IMR-90 (cell line): ENCODE results near the gene HMBS. TPM values are rescaled to one million over a fixed set of nuclear protein-coding genes. Genes with fewer than 3 reads are reported as not detected.
A peak's percentile ranks its signal among the peaks of the same experiment; 100 is the strongest.

Experiments
- ATAC-seq: fragments of 200-7000 bp; cut with Tn5 transposase; 2 replicates; pipeline ENCODE4 v1.9.1; 2020; ENCODE audit warnings: low read depth, mild to moderate bottlenecking, moderate library complexity
- BruUV-seq: library from RNA; stranded (reverse); fragments of 400-500 nt; replicated peaks from 2 replicates; lab custom pipeline; 2021; lab: Mats Ljungman, UMichigan
- CTCF ChIA-PET: fragments of 300-600 bp; formaldehyde crosslinking; extraction: SDS; loops from one replicate; lab custom pipeline; 2021; ENCODE audit warnings: antibody characterized with exemption; lab: Yijun Ruan, JAX
- POLR2A ChIA-PET: fragments of 300-600 bp; sonication (Branson Sonifier 250); formaldehyde crosslinking; loops from one replicate; lab custom pipeline; 2022; ENCODE audit warnings: antibody characterized with exemption; ENCODE audit not compliant: unreplicated experiment; lab: Charles Lee
- DNase-seq: peaks from one replicate; pipeline ENCODE4 v3.0.0; 2013
- H2AFZ ChIP-seq: replicated peaks from 2 replicates; pipeline ENCODE3; 2013; ENCODE audit warnings: low read length, mild to moderate bottlenecking; ENCODE audit not compliant: poor library complexity
- H2AK5ac ChIP-seq: 2 replicates; pipeline ENCODE4 v1.6.1; 2013; ENCODE audit warnings: low read depth, low read length, inconsistent platforms
- H2AK9ac ChIP-seq: replicated peaks from 2 replicates; pipeline ENCODE3; 2013; ENCODE audit warnings: mild to moderate bottlenecking, low read depth, low read length, moderate library complexity; ENCODE audit not compliant: poor library complexity
- H2BK120ac ChIP-seq: 2 replicates; pipeline ENCODE4 v1.6.1; 2013; ENCODE audit warnings: low read depth, low read length, inconsistent platforms
- H2BK15ac ChIP-seq: 3 replicates; pipeline ENCODE4 v1.6.1; 2013; ENCODE audit warnings: low read depth, low read length, inconsistent platforms
- H2BK20ac ChIP-seq: 2 replicates; pipeline ENCODE4 v1.6.1; 2013; ENCODE audit warnings: low read depth, mild to moderate bottlenecking, inconsistent platforms, low read length, moderate library complexity
- H2BK5ac ChIP-seq: 2 replicates; pipeline ENCODE4 v1.6.1; 2013; ENCODE audit warnings: mild to moderate bottlenecking, low read depth, low read length, inconsistent platforms; ENCODE audit not compliant: poor library complexity, severe bottlenecking
- H3K14ac ChIP-seq: replicated peaks from 2 replicates; pipeline ENCODE4 v1.6.1; 2013; ENCODE audit warnings: low read depth, low read length, inconsistent platforms
- H3K18ac ChIP-seq: 2 replicates; pipeline ENCODE4 v1.6.1; 2013; ENCODE audit warnings: low read depth, low read length, control low read depth
- H3K23ac ChIP-seq: 2 replicates; pipeline ENCODE4 v1.6.1; 2013; ENCODE audit warnings: low read depth, low read length, inconsistent platforms
- H3K27ac ChIP-seq: 2 replicates; pipeline ENCODE4 v1.5.1; 2013; ENCODE audit warnings: mild to moderate bottlenecking, control low read depth, low read length; ENCODE audit not compliant: insufficient read depth
- H3K27me3 ChIP-seq: 2 replicates; pipeline ENCODE4 v1.6.1; 2013; ENCODE audit warnings: low read length; ENCODE audit not compliant: control insufficient read depth, insufficient read depth
- H3K36me3 ChIP-seq: 2 replicates; pipeline ENCODE4 v1.6.1; 2013; ENCODE audit warnings: low read length, mixed read lengths; ENCODE audit not compliant: control insufficient read depth, insufficient read depth
- H3K4ac ChIP-seq: 2 replicates; pipeline ENCODE4 v1.6.1; 2013; ENCODE audit warnings: low read depth, low read length, inconsistent platforms
- H3K4me1 ChIP-seq: 2 replicates; pipeline ENCODE4 v1.6.1; 2013; ENCODE audit warnings: low read length, mixed read lengths; ENCODE audit not compliant: control insufficient read depth, insufficient read depth
- H3K4me2 ChIP-seq: 2 replicates; pipeline ENCODE4 v1.6.1; 2013; ENCODE audit warnings: low read depth, mild to moderate bottlenecking, control low read depth, low read length, moderate library complexity
- H3K4me3 ChIP-seq: 2 replicates; pipeline ENCODE4 v1.5.1; 2013; ENCODE audit warnings: low read depth, mild to moderate bottlenecking, control low read depth, low read length, moderate library complexity; ENCODE audit not compliant: insufficient read depth
- H3K56ac ChIP-seq: 2 replicates; pipeline ENCODE4 v1.6.1; 2013; ENCODE audit warnings: low read length, inconsistent platforms; ENCODE audit not compliant: insufficient read depth; ENCODE audit errors: extremely low read depth
- H3K79me1 ChIP-seq, 2 experiments: 2 replicates each; pipeline ENCODE4 v1.6.1; 2013; ENCODE audit warnings: low read length in 2 of 2, inconsistent platforms in 1 of 2, low read depth in 1 of 2
- H3K9ac ChIP-seq: 2 replicates; pipeline ENCODE4 v1.6.1; 2013; ENCODE audit warnings: low read depth, low read length, control low read depth
- H3K9me1 ChIP-seq: 2 replicates; pipeline ENCODE4 v1.6.1; 2013; ENCODE audit warnings: low read length, inconsistent platforms; ENCODE audit not compliant: insufficient read depth
- H3K9me3 ChIP-seq: 2 replicates; pipeline ENCODE4 v1.6.1; 2013; ENCODE audit warnings: low read length; ENCODE audit not compliant: control insufficient read depth, insufficient read depth
- H4K20me1 ChIP-seq: 2 replicates; pipeline ENCODE4 v1.6.1; 2013; ENCODE audit warnings: low read length, inconsistent platforms; ENCODE audit not compliant: insufficient read depth
- H4K5ac ChIP-seq: 2 replicates; pipeline ENCODE4 v1.6.1; 2013; ENCODE audit warnings: mild to moderate bottlenecking, low read depth, low read length, control low read depth
- H4K8ac ChIP-seq, 2 experiments: 2 replicates each; pipeline ENCODE4 v1.6.1; 2013; ENCODE audit warnings: low read depth in 2 of 2, low read length in 2 of 2, control low read depth in 1 of 2, inconsistent platforms in 1 of 2
- H4K91ac ChIP-seq: 2 replicates; pipeline ENCODE4 v1.6.1; 2013; ENCODE audit warnings: low read depth, low read length, inconsistent platforms; ENCODE audit not compliant: insufficient read depth
- CEBPB ChIP-seq: IDR thresholded peaks from 2 replicates; pipeline ENCODE4 v1.6.1; 2012; ENCODE audit warnings: low read depth, low read length, improper control_type of control experiment
- CTCF ChIP-seq: conservative IDR thresholded peaks from 2 replicates; pipeline ENCODE4 v1.5.1; 2012; ENCODE audit warnings: mild to moderate bottlenecking, low read depth, low read length, improper control_type of control experiment
- ELK1 ChIP-seq: fragments of 150-350 bp; IDR thresholded peaks from 2 replicates; pipeline ENCODE4 v1.6.1; 2016; ENCODE audit warnings: low read depth, mild to moderate bottlenecking, low read length, moderate library complexity, borderline replicate concordance
- FOS ChIP-seq: fragments of 150-350 bp; IDR thresholded peaks from 2 replicates; pipeline ENCODE4 v1.6.1; 2016; ENCODE audit warnings: low read depth, low read length
- MAZ ChIP-seq: IDR thresholded peaks from 2 replicates; pipeline ENCODE4 v1.6.1; 2012; ENCODE audit warnings: low read depth, mild to moderate bottlenecking, low read length, improper control_type of control experiment, moderate library complexity, borderline replicate concordance
- NFE2L2 ChIP-seq: fragments of 150-350 bp; IDR thresholded peaks from 2 replicates; pipeline ENCODE4 v1.6.1; 2016; ENCODE audit warnings: low read depth, mild to moderate bottlenecking, low read length
- WGBS, 2 experiments: methylation state at CpG; one replicate each; pipeline versions ENCODE4 v1.1.5 to v1.1.7; 2013; ENCODE audit warnings: missing lambda C conversion rate in 2 of 2; ENCODE audit not compliant: insufficient read length in 1 of 2; ENCODE audit errors: extremely low coverage in 2 of 2; 5-methylcytosine and 5-hydroxymethylcytosine counted together
- dilution Hi-C: fragments of 300-500 bp; cut with HindIII; formaldehyde crosslinking; loops from one replicate; pipeline ENCODE4 v1.14.3; 2018; ENCODE audit warnings: low sequenced_read_pairs; ENCODE audit not compliant: unreplicated experiment
- in situ Hi-C: fragments of 300-500 bp; cut with MboI; formaldehyde crosslinking; loops from 3 replicates; pipeline ENCODE4 v1.14.3; 2019; ENCODE audit warnings: low sequenced_read_pairs, inconsistent platforms, mixed read lengths
- intact Hi-C: fragments of 100-400 bp; cut with micrococcal nuclease; formaldehyde crosslinking; loops from 2 replicates; pipeline ENCODE4 v1.10.0; 2022
- polyA plus RNA-seq, 3 experiments: library from polyadenylated mRNA; depleted of rRNA; stranded (reverse); fragments of >200 nt; gene quantifications; 2 replicates each; pipeline ENCODE4 v1.2.3, GENCODE V29; 2012; ENCODE audit warnings: low replicate concordance in 1 of 3
- total RNA-seq: library from RNA; depleted of rRNA; stranded (reverse); fragments of >200 nt; gene quantifications from 2 replicates; pipeline ENCODE4 v1.2.3, GENCODE V29; 2012

HMBS gene
- total and polyA plus RNA-seq, 2 of the 4 experiments (the other 2 are of a cell fraction), result 17.9 to 59.5 TPM

- Histone ChIP-seq H3K18ac (no peak overlapping the region), H4K91ac (no peak overlapping the region), H3K79me1 (peaks cover 17 to 51% of the 10 kb centered on the region in 2 experiments), H3K14ac (peak overlapping the region; percentile 94), H4K8ac (peak overlapping the region; percentile 59 to 78; a peak in 2 of 4 replicates), H2BK120ac (no peak overlapping the region), H3K4me3 (peak overlapping the region; percentile 87), H3K36me3 (peaks cover 42% of the 10 kb centered on the region), H3K9ac (peak overlapping the region; percentile 64), H4K5ac (no peak overlapping the region), H3K4me2 (peak overlapping the region; percentile 83), H3K23ac (peak overlapping the region; percentile 52), H3K27me3 (no peaks in the 10 kb centered on the region), H2BK20ac (no peak overlapping the region), H3K4me1 (peaks cover 4% of the 10 kb centered on the region; the same call in 1 of the 2 replicates), H4K20me1 (0 out of 2 replicates have a peak, but pooled peaks cover 5% of the 10 kb centered on the region), H2AK9ac (peak overlapping the region; percentile 97), H2AK5ac (peak overlapping the region; percentile 61), H2BK5ac (no peak overlapping the region), H3K27ac (peak overlapping the region; percentile 74), H3K9me1 (peaks cover 9% of the 10 kb centered on the region), H2AFZ (peak overlapping the region; percentile 16), H2BK15ac (no peak overlapping the region), H3K9me3 (no peaks in the 10 kb centered on the region), H3K4ac (peak overlapping the region; percentile 87; the same call in 1 of the 2 replicates), H3K56ac (no peak overlapping the region)
- in situ Hi-C loops, result no loop called here
- WGBS, 2 experiments, result no CpG with 5 or more reads among the region's 6 CpGs
- ChIA-PET POLR2A (interaction anchor here (1.5 kb wide), 1 partner anchor 12 kb away, joined by 4 read pairs; the partner anchor contains the start of gene VPS11), CTCF (no interaction called here)
- no peak for TF ChIP-seq MAZ
- TF ChIP-seq CEBPB, result no peak
- TF ChIP-seq CTCF, result peak; percentile 17; the same call in 1 of the 2 replicates
- TF ChIP-seq NFE2L2, result no peak
- no peak for TF ChIP-seq ELK1
- no peak for TF ChIP-seq FOS
- BruUV-seq, result no TSS peak
- dilution Hi-C loops, result no loop called here
- DNase-seq (peak; percentile 37), ATAC-seq (no peak)
- intact Hi-C loops, result no loop called here
These were observed 28.8 kb upstream of the HMBS start for GRCh38 chr11:119055901-119056300.
